Nephron progenitor cell (in vitro differentiated cells): ENCODE results near the gene LUZP1.

Source experiments
- DNase-seq: peaks from one replicate; pipeline ENCODE4 v3.0.0; 2021
- H3K27ac Mint-ChIP-seq: 2 replicates; pipeline ENCODE4 v1.8.0; 2021; ENCODE audit warnings: mild to moderate bottlenecking, moderate library complexity, mixed read lengths
- H3K27me3 Mint-ChIP-seq: 2 replicates; pipeline ENCODE4 v1.8.0; 2021; ENCODE audit warnings: mild to moderate bottlenecking, low read depth, mixed read lengths; ENCODE audit not compliant: poor library complexity
- H3K36me3 Mint-ChIP-seq: 2 replicates; pipeline ENCODE4 v1.8.0; 2021; ENCODE audit warnings: low read depth, mixed read lengths
- H3K4me1 Mint-ChIP-seq: 2 replicates; pipeline ENCODE4 v1.8.0; 2021; ENCODE audit warnings: mixed read lengths
- H3K4me3 Mint-ChIP-seq: 2 replicates; pipeline ENCODE4 v1.8.0; 2021; ENCODE audit warnings: mild to moderate bottlenecking, moderate library complexity, mixed read lengths
- H3K9me3 Mint-ChIP-seq: 2 replicates; pipeline ENCODE4 v1.8.0; 2021; ENCODE audit warnings: mild to moderate bottlenecking, moderate library complexity, mixed read lengths
- CTCF ChIP-seq: fragments of 200-600 bp; sonication (generic); IDR thresholded peaks from 2 replicates; pipeline ENCODE4 v1.5.0; 2021; ENCODE audit warnings: antibody characterized with exemption

Gene LUZP1

DNA sequence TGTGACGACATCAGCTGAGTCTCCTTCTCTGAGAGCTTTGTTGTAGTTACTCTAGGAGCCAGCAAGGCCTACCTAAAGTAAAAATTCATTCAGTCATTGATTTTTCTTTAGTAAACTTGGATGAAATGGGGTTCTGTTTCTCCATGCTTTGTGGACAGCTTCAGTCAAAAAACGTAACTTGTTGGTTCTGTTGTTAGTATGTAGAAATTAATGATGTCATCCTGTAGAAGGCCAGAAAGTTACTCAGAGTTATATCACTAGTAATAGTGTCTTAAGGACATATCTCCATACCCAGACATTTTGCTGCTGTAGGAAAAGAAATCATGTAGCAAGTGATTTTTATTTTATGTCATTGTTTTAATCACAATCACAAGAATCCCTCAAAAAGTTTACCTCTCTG is 106.4 kb downstream of the LUZP1 start:
- Mint-ChIP-seq H3K4me1 (no peaks in the 10 kb centered on the region), H3K9me3 (no peaks in the 10 kb centered on the region), H3K27ac (peak overlapping the region; percentile 53), H3K27me3 (no peaks in the 10 kb centered on the region), H3K36me3 (peaks cover 82% of the 10 kb centered on the region), H3K4me3 (no peak overlapping the region)
- DNase-seq, result no peak
- TF ChIP-seq CTCF, result no peak

DNA sequence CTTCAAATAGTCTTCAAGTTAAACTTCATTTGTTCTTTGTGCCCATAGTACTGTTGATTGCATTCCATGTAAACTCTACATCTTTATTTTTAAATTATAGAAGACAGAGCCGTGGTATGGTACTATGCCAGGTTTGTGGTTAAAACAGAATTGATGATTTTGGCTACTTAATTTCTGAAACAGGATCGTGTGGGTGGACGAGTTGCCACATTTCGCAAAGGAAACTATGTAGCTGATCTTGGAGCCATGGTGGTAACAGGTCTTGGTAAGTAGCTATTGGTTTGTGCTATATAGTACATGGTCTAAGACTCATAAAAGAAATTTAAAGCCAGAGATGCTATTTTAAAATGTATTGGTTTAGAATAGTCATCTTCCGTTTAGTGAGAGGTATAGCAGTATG is 111.4 kb downstream of the LUZP1 start:
- no peak overlapping the region for H3K27ac Mint-ChIP-seq
- no peaks in the 10 kb centered on the region for H3K9me3 Mint-ChIP-seq
- no peak for DNase-seq
- H3K4me3 Mint-ChIP-seq, result no peak overlapping the region
- no peak for TF ChIP-seq CTCF
- peaks cover 86% of the 10 kb centered on the region for H3K36me3 Mint-ChIP-seq
- peaks cover 8% of the 10 kb centered on the region for H3K4me1 Mint-ChIP-seq
- no peaks in the 10 kb centered on the region for H3K27me3 Mint-ChIP-seq

DNA sequence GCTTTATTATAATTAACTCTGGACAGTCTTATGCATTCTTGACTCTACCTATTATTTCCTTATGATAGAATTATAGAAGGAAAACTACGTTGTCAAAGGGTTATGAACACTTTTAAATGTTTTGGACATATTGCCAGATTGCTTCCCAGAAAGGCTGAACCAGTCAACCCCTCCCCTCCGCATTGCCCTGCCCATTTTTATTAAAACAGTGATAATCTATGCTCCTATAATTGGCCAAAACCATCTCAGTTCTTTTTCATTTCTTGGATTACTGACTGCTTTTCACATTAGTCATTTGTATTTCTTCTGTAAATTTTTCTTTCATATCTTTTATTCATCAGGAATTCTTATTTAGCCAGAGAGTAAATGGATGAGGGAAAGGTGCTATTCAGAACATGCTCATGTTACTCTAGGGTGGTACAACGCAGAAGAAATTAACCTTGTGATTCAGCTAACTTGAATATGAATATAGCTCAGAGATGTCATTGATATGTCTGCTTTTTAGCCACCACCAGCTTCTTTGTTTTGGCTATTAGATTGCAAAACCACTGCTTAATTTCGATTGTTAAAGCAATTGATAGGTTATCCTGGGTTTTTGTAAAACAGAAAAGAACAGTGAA is 117.3 kb downstream of the LUZP1 start:
- no peak overlapping the region for H3K4me3 Mint-ChIP-seq
- DNase-seq, result no peak
- no peaks in the 10 kb centered on the region for H3K9me3 Mint-ChIP-seq
- no peak for TF ChIP-seq CTCF
- no peaks in the 10 kb centered on the region for H3K27me3 Mint-ChIP-seq
- peaks cover 72% of the 10 kb centered on the region for H3K36me3 Mint-ChIP-seq
- H3K27ac Mint-ChIP-seq, result peak overlapping the region; percentile 36
- peaks cover 12% of the 10 kb centered on the region for H3K4me1 Mint-ChIP-seq

DNA sequence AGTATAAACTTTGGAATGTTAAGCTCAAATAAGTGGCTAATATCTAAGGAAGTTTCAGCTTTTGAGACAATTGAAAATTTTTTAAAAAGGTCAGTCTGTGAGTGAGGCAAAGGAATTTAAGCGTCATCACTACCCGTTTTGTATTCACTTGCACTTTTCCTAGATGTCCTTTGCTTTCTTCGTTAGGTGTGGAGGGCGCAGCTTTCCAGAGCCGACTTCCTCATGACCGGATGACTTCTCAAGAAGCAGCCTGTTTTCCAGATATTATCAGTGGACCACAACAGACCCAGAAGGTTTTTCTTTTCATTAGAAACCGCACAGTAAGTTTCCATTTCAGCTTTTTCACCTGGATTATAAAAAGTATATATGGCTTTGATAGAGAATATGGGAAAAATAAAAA is 118.5 kb downstream of the LUZP1 start:
- Mint-ChIP-seq H3K27ac (peak overlapping the region; percentile 29), H3K27me3 (no peaks in the 10 kb centered on the region), H3K36me3 (peaks cover 72% of the 10 kb centered on the region), H3K4me3 (no peak overlapping the region), H3K4me1 (peaks cover 12% of the 10 kb centered on the region), H3K9me3 (no peaks in the 10 kb centered on the region)
- TF ChIP-seq CTCF, result no peak
- no peak for DNase-seq

GRCh38 chr1:23044035-23044434 is 124.6 kb downstream of the LUZP1 start:
- no peaks in the 10 kb centered on the region for H3K9me3 Mint-ChIP-seq
- no peak for DNase-seq
- H3K27ac Mint-ChIP-seq, result peak overlapping the region; percentile 88
- no peaks in the 10 kb centered on the region for H3K27me3 Mint-ChIP-seq
- TF ChIP-seq CTCF, result no peak
- no peak overlapping the region for H3K4me3 Mint-ChIP-seq
- H3K4me1 Mint-ChIP-seq, result peaks cover 23% of the 10 kb centered on the region
- H3K36me3 Mint-ChIP-seq, result peaks cover 72% of the 10 kb centered on the region

GRCh38 chr1:23040509-23040908 is 128.1 kb downstream of the LUZP1 start:
- no peak overlapping the region for H3K4me3 Mint-ChIP-seq
- no peak for DNase-seq
- peaks cover 57% of the 10 kb centered on the region for H3K36me3 Mint-ChIP-seq
- no peaks in the 10 kb centered on the region for H3K9me3 Mint-ChIP-seq
- H3K27ac Mint-ChIP-seq, result no peak overlapping the region
- peaks cover 37% of the 10 kb centered on the region for H3K4me1 Mint-ChIP-seq
- TF ChIP-seq CTCF, result no peak
- no peaks in the 10 kb centered on the region for H3K27me3 Mint-ChIP-seq
